Suprapubic skin (tissue), 4 donors: ENCODE data around the gene SLC30A1. TPM values are rescaled to one million over a fixed set of nuclear protein-coding genes. Genes with fewer than 3 reads are reported as not detected.
A peak's percentile ranks its signal among the peaks of the same experiment; 100 is the strongest.

Experiments used
- DNase-seq, 2 donors: peaks; one replicate each; pipeline ENCODE4 v3.0.0-alpha.2; 2019; ENCODE audit warnings: low spot score in 2 of 2
- H3K27ac ChIP-seq: fragments of 200-600 bp; sonication (generic); one replicate; pipeline ENCODE4 v1.5.1; 2019
- H3K27me3 ChIP-seq: fragments of 200-600 bp; sonication (generic); one replicate; pipeline ENCODE4 v1.5.1; 2019
- H3K36me3 ChIP-seq: fragments of 200-600 bp; sonication (generic); one replicate; pipeline ENCODE4 v1.5.1; 2019
- H3K4me1 ChIP-seq: fragments of 200-600 bp; sonication (generic); one replicate; pipeline ENCODE4 v1.5.1; 2019
- H3K4me3 ChIP-seq: fragments of 200-600 bp; sonication (generic); one replicate; pipeline ENCODE4 v1.5.1; 2019; ENCODE audit warnings: mild to moderate bottlenecking
- H3K9me3 ChIP-seq: fragments of 200-600 bp; sonication (generic); one replicate; pipeline ENCODE4 v1.5.1; 2019
- EP300 ChIP-seq: sonication (generic); formaldehyde crosslinking; IDR thresholded peaks from one replicate; pipeline ENCODE4 v1.6.1; 2017; ENCODE audit warnings: antibody characterized with exemption
- POLR2A ChIP-seq, 2 donors: fragments of 450-650 bp; IDR thresholded peaks; one replicate each; pipeline ENCODE4 v1.6.1; 2017; ENCODE audit warnings: antibody characterized with exemption in 2 of 2, mild to moderate bottlenecking in 2 of 2, moderate library complexity in 2 of 2
- POLR2AphosphoS5 ChIP-seq, 3 donors: sonication (generic); formaldehyde crosslinking; IDR thresholded peaks; one replicate each; pipeline ENCODE4 v1.6.1; 2017; ENCODE audit warnings: antibody characterized with exemption in 3 of 3
- whole genome bisulfite sequencing: methylation state at CpG from one replicate; pipeline ENCODE4 v1.1.5; 2018; 5-methylcytosine and 5-hydroxymethylcytosine counted together
- total RNA-seq, 4 donors: library from RNA; depleted of rRNA; stranded (reverse); fragments of >200 nt; gene quantifications; one replicate each; pipeline ENCODE4 v1.1.0, GENCODE V29; 2016
- TF ChIP-seq, protein P1 (sequence below), 2 donors: fragments of 200-600 bp in 1 of 2; fragments of 450-650 bp in 1 of 2; sonication (generic) in 1 of 2; IDR thresholded peaks; one replicate each; pipeline ENCODE4 v1.5.1; 2016 to 2019; ENCODE audit warnings: antibody characterized with exemption in 2 of 2, mild to moderate bottlenecking in 1 of 2, moderate library complexity in 1 of 2

Gene SLC30A1
- total RNA-seq, 4 donors from 2014 or later, result 8.9 to 42.5 (median 29.8) TPM

- no peaks in the 10 kb centered on the region for H3K27me3 ChIP-seq
- WGBS, result 70% methylated on average over 8 of the region's 9 CpGs
- H3K9me3 ChIP-seq, result no peaks in the 10 kb centered on the region
- no peaks in the 10 kb centered on the region for H3K36me3 ChIP-seq
- peak in 1 of 2 donors; percentile 60 for DNase-seq
- H3K27ac ChIP-seq, result peak overlapping the region; percentile 40
- no peak overlapping the region for H3K4me3 ChIP-seq
- no peaks in the 10 kb centered on the region for H3K4me1 ChIP-seq
- TF ChIP-seq, protein P1, sequence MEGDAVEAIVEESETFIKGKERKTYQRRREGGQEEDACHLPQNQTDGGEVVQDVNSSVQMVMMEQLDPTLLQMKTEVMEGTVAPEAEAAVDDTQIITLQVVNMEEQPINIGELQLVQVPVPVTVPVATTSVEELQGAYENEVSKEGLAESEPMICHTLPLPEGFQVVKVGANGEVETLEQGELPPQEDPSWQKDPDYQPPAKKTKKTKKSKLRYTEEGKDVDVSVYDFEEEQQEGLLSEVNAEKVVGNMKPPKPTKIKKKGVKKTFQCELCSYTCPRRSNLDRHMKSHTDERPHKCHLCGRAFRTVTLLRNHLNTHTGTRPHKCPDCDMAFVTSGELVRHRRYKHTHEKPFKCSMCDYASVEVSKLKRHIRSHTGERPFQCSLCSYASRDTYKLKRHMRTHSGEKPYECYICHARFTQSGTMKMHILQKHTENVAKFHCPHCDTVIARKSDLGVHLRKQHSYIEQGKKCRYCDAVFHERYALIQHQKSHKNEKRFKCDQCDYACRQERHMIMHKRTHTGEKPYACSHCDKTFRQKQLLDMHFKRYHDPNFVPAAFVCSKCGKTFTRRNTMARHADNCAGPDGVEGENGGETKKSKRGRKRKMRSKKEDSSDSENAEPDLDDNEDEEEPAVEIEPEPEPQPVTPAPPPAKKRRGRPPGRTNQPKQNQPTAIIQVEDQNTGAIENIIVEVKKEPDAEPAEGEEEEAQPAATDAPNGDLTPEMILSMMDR (IDR thresholded peaks at IDR 0.05), result no peak
- TF ChIP-seq POLR2A (IDR thresholded peaks at IDR 0.05) (no peak), EP300 (no peak), POLR2AphosphoS5 (IDR thresholded peaks at IDR 0.05) (no peak)
Measured at GRCh38 chr1:211548321-211549091, 30.5 kb downstream of the SLC30A1 start.

- 77% methylated on average over 6 of the region's 6 CpGs for WGBS
- Histone ChIP-seq H3K27ac (no peak overlapping the region), H3K27me3 (no peaks in the 10 kb centered on the region), H3K9me3 (no peaks in the 10 kb centered on the region), H3K4me3 (no peak overlapping the region), H3K4me1 (peaks cover 5% of the 10 kb centered on the region), H3K36me3 (no peaks in the 10 kb centered on the region)
- no peak for DNase-seq
- TF ChIP-seq POLR2A (IDR thresholded peaks at IDR 0.05) (no peak), POLR2AphosphoS5 (IDR thresholded peaks at IDR 0.05) (no peak), EP300 (no peak)
- TF ChIP-seq, protein P1 (IDR thresholded peaks at IDR 0.05), result no peak
Measured at GRCh38 chr1:211547710-211548109, 31.3 kb downstream of the SLC30A1 start.

DNA sequence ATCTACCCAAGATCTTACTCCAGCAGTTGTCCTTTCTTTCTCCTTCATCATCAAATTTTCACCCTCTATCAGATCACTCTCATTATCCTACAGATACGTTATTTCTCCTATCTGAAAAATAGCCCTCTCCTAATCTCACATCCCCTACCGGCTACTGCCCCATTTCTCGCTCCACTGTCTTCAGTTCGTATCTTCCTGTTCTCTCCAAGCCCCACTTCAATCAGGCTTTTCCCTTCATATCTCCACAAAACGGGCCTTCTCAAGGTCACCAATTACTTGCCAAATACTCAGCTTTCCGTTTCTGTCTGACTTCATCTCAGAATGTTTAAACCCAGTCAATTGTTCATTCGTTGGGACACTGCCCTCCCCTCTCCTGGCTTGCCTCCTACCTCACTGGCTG, 32.4 kb downstream of the SLC30A1 start:
- H3K4me3 ChIP-seq, result no peak overlapping the region
- no peak for TF ChIP-seq EP300
- TF ChIP-seq POLR2AphosphoS5 (IDR thresholded peaks at IDR 0.05), result no peak
- no peak for TF ChIP-seq POLR2A (IDR thresholded peaks at IDR 0.05)
- TF ChIP-seq, protein P1 (IDR thresholded peaks at IDR 0.05), result no peak
- no peaks in the 10 kb centered on the region for H3K36me3 ChIP-seq
- WGBS, result 85% methylated on average over 7 of the region's 7 CpGs
- H3K4me1 ChIP-seq, result peaks cover 10% of the 10 kb centered on the region
- no peaks in the 10 kb centered on the region for H3K9me3 ChIP-seq
- H3K27ac ChIP-seq, result no peak overlapping the region
- H3K27me3 ChIP-seq, result no peaks in the 10 kb centered on the region
- DNase-seq, result no peak

DNA sequence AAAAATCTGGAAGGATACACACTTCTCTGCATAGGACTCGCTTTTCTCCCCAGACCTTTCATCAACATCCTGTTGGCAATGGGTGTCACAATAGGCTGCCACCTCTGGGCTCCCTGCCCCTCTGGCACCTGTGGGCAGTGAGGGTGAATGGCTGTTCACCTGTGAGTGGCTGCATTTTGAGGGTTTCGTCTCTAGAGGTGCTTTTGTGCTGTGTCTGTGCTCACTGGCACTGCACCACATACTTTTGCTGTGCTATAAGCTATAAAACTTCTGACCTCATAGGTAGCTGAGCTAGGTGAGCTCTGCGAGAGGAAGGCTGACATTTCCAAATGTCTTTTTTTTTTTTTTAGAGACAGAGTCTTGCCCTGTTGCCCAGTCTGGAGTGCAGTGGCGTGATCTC, 35.9 kb downstream of the SLC30A1 start:
- WGBS, result 64% methylated on average over 4 of the region's 4 CpGs
- Histone ChIP-seq H3K9me3 (no peaks in the 10 kb centered on the region), H3K36me3 (no peaks in the 10 kb centered on the region), H3K27ac (peak overlapping the region; percentile 61), H3K4me1 (peaks cover 10% of the 10 kb centered on the region), H3K4me3 (no peak overlapping the region), H3K27me3 (no peaks in the 10 kb centered on the region)
- DNase-seq, result no peak
- TF ChIP-seq, protein P1 (IDR thresholded peaks at IDR 0.05), result no peak
- no peak for TF ChIP-seq POLR2AphosphoS5 (IDR thresholded peaks at IDR 0.05)
- no peak for TF ChIP-seq EP300
- no peak for TF ChIP-seq POLR2A (IDR thresholded peaks at IDR 0.05)

DNA sequence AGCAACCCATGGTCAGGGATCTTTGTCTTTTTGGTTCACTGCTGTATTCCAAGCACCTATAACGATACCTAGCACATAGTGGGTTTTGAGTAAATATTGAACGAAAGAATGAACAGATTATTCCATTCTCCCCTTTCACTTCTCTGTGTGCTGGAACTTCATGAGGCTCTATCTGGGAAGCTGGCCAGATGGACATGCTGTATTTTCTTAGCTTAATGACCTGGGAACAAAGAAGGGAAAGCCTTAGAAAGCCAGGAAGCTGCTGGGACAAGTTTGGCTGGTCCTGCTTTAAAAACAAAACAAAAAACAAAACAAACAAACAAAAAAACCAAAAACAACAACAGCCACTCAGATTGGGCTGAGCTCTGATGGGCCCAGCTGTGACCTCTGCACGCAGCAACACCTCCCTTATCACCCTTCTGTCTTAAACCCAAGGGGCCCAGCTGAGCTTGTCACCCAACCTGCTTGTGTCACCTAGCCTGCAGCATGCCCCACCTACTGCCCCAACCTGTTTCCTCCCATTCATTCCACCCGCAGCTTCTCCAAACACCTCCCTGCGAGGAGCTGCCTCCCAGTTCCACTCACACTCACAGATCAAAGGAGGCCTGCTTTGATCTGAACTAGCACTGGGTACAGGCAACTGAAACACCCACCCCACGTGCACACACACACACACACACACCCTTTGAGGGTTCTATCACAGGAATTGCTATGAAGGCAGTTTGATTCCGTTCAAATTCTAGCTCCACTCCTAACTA, 37.1 kb downstream of the SLC30A1 start:
- Histone ChIP-seq H3K4me1 (peaks cover 10% of the 10 kb centered on the region), H3K36me3 (no peaks in the 10 kb centered on the region), H3K4me3 (no peak overlapping the region), H3K9me3 (no peaks in the 10 kb centered on the region), H3K27me3 (no peaks in the 10 kb centered on the region), H3K27ac (peak overlapping the region; percentile 61)
- DNase-seq, result no peak
- 36% methylated on average over 7 of the region's 7 CpGs for WGBS
- TF ChIP-seq, protein P1 (IDR thresholded peaks at IDR 0.05), result no peak
- no peak for TF ChIP-seq EP300
- TF ChIP-seq POLR2AphosphoS5 (IDR thresholded peaks at IDR 0.05), result no peak
- TF ChIP-seq POLR2A (IDR thresholded peaks at IDR 0.05), result no peak
